Esophagus squamous epithelium (tissue), 4 donors: ENCODE data around the gene GATAD2A.

Source experiments
- CTCF ChIP-seq, 6 experiments: fragments of 450-650 bp in 4 of 6; fragments of 200-600 bp in 2 of 6; sonication (generic) in 2 of 6; IDR thresholded peaks; one replicate each; pipeline ENCODE4 v1.5.1; 2016 to 2019; ENCODE audit warnings: antibody characterized with exemption in 6 of 6, mild to moderate bottlenecking in 4 of 6, moderate library complexity in 4 of 6
- POLR2A ChIP-seq, 4 donors: fragments of 450-650 bp; IDR thresholded peaks; one replicate each; pipeline ENCODE4 v1.6.1; 2017; ENCODE audit warnings: antibody characterized with exemption in 4 of 4, mild to moderate bottlenecking in 4 of 4, moderate library complexity in 3 of 4

GRCh38 chr19:19410553-19411550 is 5.4 kb downstream of the GATAD2A start:
- TF ChIP-seq POLR2A (IDR thresholded peaks at IDR 0.05) = no peak
- TF ChIP-seq CTCF (IDR thresholded peaks at IDR 0.05) = no peak
